ENCODE results near the gene C3orf52.

The C3orf52 gene

DNA sequence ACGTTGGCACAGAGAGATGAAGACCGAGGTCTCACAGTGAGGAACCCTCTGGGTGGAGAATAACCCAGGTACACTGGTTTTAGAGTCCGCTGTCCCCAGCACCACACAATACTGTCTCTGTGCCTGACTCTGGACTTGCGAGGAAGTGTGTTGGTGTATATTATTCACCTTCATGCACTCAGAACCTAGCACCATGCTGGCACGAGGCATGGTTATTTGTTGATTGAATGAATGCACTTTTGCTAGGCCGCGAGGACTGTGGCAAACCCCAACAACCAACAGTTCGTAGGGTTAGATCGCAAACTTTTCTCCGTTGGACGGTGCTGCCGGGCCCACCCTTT is 484 bp upstream of the C3orf52 start:
- Histone ChIP-seq H3F3A (ENCODE audit: insufficient read depth, low read length) (peaks cover 28% of the 10 kb centered on the region), H3K9ac (ENCODE audit: low read length) (peak overlapping the region; percentile 66), H3K27me3 (replicated peaks; ENCODE audit: insufficient read depth, low read length) (no peaks in the 10 kb centered on the region; the same call in 1 of the 2 replicates), H3K4me3 (ENCODE audit: low read length) (peak overlapping the region; percentile 69), H3K27ac (ENCODE audit: low read length) (no peak overlapping the region; the same call in 1 of the 2 replicates), H3K36me3 (replicated peaks; ENCODE audit: insufficient read depth, low read length) (no peaks in the 10 kb centered on the region), H4K20me1 (ENCODE audit: insufficient read depth, low read length) (no peaks in the 10 kb centered on the region), H3K9me3 (replicated peaks; ENCODE audit: insufficient read depth, low read length) (no peaks in the 10 kb centered on the region), H2AFZ (ENCODE audit: low read length) (peak overlapping the region; percentile 77), H3K9me2 (replicated peaks; ENCODE audit: insufficient read depth, low read length) (no peaks in the 10 kb centered on the region), H3K79me2 (ENCODE audit: low read length) (peaks cover 30% of the 10 kb centered on the region), H3K4me2 (ENCODE audit: low read depth, low read length) (peak overlapping the region; percentile 93), H3K4me1 (ENCODE audit: low read length) (peaks cover 27% of the 10 kb centered on the region)
- no peak for TF ChIP-seq CTCF (IDR thresholded peaks at IDR 0.05; ENCODE audit: low read length)
- TF ChIP-seq EZH2phosphoT487 (IDR thresholded peaks at IDR 0.05; ENCODE audit: low read length), result no peak
- no peak for TF ChIP-seq EZH2 (optimal IDR thresholded peaks at IDR 0.05; ENCODE audit: low read depth, low read length)
- no peak for DNase-seq

- H3F3A ChIP-seq (ENCODE audit: insufficient read depth, low read length), result peaks cover 38% of the 10 kb centered on the region
- H3K79me2 ChIP-seq (ENCODE audit: low read length), result peaks cover 32% of the 10 kb centered on the region
- H2AFZ ChIP-seq (ENCODE audit: low read length), result peak overlapping the region; percentile 77
- TF ChIP-seq EZH2phosphoT487 (IDR thresholded peaks at IDR 0.05; ENCODE audit: low read length) (no peak), CTCF (IDR thresholded peaks at IDR 0.05; ENCODE audit: low read length) (no peak), EZH2 (optimal IDR thresholded peaks at IDR 0.05; ENCODE audit: low read depth, low read length) (no peak)
- peak overlapping the region; percentile 59; the same call in 1 of the 2 replicates for H3K27ac ChIP-seq (ENCODE audit: low read length)
- H3K4me3 ChIP-seq (ENCODE audit: low read length), result peak overlapping the region; percentile 69
- no peaks in the 10 kb centered on the region for H3K9me3 ChIP-seq (replicated peaks; ENCODE audit: insufficient read depth, low read length)
- H3K36me3 ChIP-seq (replicated peaks; ENCODE audit: insufficient read depth, low read length), result no peaks in the 10 kb centered on the region
- H4K20me1 ChIP-seq (ENCODE audit: insufficient read depth, low read length), result no peaks in the 10 kb centered on the region
- no peaks in the 10 kb centered on the region for H3K9me2 ChIP-seq (replicated peaks; ENCODE audit: insufficient read depth, low read length)
- no peak for DNase-seq
- H3K4me2 ChIP-seq (ENCODE audit: low read depth, low read length), result peak overlapping the region; percentile 93
- peak overlapping the region; percentile 66 for H3K9ac ChIP-seq (ENCODE audit: low read length)
- no peaks in the 10 kb centered on the region; the same call in 1 of the 2 replicates for H3K27me3 ChIP-seq (replicated peaks; ENCODE audit: insufficient read depth, low read length)
- peaks cover 38% of the 10 kb centered on the region for H3K4me1 ChIP-seq (ENCODE audit: low read length)
Measured at GRCh38 chr3:112086875-112087524, 811 bp downstream of the C3orf52 start.

- Histone ChIP-seq H3K4me1 (ENCODE audit: low read length) (peaks cover 45% of the 10 kb centered on the region), H3K9me2 (replicated peaks; ENCODE audit: insufficient read depth, low read length) (no peaks in the 10 kb centered on the region), H3K4me2 (ENCODE audit: low read depth, low read length) (peak overlapping the region; percentile 93), H3K27me3 (replicated peaks; ENCODE audit: insufficient read depth, low read length) (no peaks in the 10 kb centered on the region; the same call in 1 of the 2 replicates), H3K9ac (ENCODE audit: low read length) (no peak overlapping the region), H3K36me3 (replicated peaks; ENCODE audit: insufficient read depth, low read length) (no peaks in the 10 kb centered on the region), H3K9me3 (replicated peaks; ENCODE audit: insufficient read depth, low read length) (no peaks in the 10 kb centered on the region), H3K27ac (ENCODE audit: low read length) (no peak overlapping the region), H3K4me3 (ENCODE audit: low read length) (peak overlapping the region; percentile 69), H2AFZ (ENCODE audit: low read length) (no peak overlapping the region), H3K79me2 (ENCODE audit: low read length) (peaks cover 38% of the 10 kb centered on the region), H4K20me1 (ENCODE audit: insufficient read depth, low read length) (no peaks in the 10 kb centered on the region), H3F3A (ENCODE audit: insufficient read depth, low read length) (peaks cover 46% of the 10 kb centered on the region)
- TF ChIP-seq CTCF (IDR thresholded peaks at IDR 0.05; ENCODE audit: low read length), result no peak
- TF ChIP-seq EZH2phosphoT487 (IDR thresholded peaks at IDR 0.05; ENCODE audit: low read length), result no peak
- no peak for TF ChIP-seq EZH2 (optimal IDR thresholded peaks at IDR 0.05; ENCODE audit: low read depth, low read length)
- DNase-seq, result no peak
Measured at GRCh38 chr3:112087746-112088145, 1.6 kb downstream of the C3orf52 start.

All from MM.1S (cell line).